ENCODE data around the gene PLD6. TPM values are rescaled to one million over a fixed set of nuclear protein-coding genes. Genes with fewer than 3 reads are reported as not detected.
A peak's percentile ranks its signal among the peaks of the same experiment; 100 is the strongest.

PLD6 gene
- total and polyA plus RNA-seq, 12 donors = 1.9 to 14.2 (median 3.3) TPM

DNA sequence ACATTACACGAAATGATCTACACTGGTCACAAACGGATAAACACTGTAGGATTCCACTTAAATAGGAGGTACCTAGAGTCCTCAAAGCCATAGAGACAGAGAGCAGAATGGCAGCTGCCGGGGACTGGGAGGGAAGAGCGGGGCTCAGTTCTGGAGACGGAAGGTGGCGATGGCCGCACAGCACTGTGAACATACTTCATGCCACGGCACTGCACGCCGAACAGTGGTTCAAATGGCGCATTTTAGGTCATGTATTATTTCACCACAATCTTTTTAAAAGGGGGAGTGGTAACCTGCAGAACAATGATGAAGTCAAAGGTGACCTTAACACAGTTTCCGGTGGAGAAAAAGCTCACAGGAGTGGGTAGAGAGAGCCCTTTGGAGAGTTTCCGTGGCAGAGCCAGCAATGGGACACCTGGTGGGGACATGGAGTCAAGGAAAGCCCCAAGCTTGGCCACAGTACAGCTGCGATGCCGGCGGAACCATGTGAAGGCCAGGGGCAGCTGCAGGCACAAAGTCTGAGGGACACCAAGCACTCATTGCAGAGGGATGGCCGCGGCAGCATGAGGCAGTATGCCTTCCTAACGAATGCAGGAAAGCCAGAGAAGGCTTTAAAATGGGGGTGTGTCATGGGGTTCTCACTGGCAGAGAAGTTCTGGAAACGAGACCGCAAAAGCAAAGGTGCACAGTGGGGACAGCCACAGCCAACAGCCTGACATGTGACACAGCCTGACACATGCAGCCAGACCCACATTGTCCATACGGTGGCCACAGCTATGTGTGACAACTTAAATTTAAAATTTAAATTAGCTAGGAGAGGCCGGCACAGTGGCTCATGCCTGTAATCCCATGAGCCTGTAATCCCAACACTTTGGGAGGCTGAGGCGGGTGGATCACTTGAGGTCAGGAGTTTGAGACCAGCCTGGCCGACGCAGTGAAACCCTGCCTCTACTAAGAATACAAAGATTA, 23.6 kb upstream of the PLD6 start:
- H3K4me3 ChIP-seq = no peak overlapping the region
- intact Hi-C loops (cut with DNase I) = no loop called here
- 75 to 83% (median 79%) methylated on average over 24 to 26 of the region's 26 CpGs for WGBS, 4 donors
- no peak overlapping the region for H3K27ac ChIP-seq
- no peaks in the 10 kb centered on the region for H3K27me3 ChIP-seq
- peaks cover 0 to 77% of the 10 kb centered on the region in 2 donors for H3K36me3 ChIP-seq (replicated peaks in 1 of 2)
- DNase-seq = peak in 1 of 7 donors; percentile 54
- H3K4me1 ChIP-seq (replicated peaks in 1 of 2) = peaks cover 0 to 9% of the 10 kb centered on the region in 2 donors
- TF ChIP-seq POLR2A (IDR thresholded peaks at IDR 0.05) = no peak
- TF ChIP-seq, protein P1, sequence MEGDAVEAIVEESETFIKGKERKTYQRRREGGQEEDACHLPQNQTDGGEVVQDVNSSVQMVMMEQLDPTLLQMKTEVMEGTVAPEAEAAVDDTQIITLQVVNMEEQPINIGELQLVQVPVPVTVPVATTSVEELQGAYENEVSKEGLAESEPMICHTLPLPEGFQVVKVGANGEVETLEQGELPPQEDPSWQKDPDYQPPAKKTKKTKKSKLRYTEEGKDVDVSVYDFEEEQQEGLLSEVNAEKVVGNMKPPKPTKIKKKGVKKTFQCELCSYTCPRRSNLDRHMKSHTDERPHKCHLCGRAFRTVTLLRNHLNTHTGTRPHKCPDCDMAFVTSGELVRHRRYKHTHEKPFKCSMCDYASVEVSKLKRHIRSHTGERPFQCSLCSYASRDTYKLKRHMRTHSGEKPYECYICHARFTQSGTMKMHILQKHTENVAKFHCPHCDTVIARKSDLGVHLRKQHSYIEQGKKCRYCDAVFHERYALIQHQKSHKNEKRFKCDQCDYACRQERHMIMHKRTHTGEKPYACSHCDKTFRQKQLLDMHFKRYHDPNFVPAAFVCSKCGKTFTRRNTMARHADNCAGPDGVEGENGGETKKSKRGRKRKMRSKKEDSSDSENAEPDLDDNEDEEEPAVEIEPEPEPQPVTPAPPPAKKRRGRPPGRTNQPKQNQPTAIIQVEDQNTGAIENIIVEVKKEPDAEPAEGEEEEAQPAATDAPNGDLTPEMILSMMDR (IDR thresholded peaks at IDR 0.05) = no peak
- no peaks in the 10 kb centered on the region for H3K9me3 ChIP-seq (replicated peaks in 1 of 3)

DNA sequence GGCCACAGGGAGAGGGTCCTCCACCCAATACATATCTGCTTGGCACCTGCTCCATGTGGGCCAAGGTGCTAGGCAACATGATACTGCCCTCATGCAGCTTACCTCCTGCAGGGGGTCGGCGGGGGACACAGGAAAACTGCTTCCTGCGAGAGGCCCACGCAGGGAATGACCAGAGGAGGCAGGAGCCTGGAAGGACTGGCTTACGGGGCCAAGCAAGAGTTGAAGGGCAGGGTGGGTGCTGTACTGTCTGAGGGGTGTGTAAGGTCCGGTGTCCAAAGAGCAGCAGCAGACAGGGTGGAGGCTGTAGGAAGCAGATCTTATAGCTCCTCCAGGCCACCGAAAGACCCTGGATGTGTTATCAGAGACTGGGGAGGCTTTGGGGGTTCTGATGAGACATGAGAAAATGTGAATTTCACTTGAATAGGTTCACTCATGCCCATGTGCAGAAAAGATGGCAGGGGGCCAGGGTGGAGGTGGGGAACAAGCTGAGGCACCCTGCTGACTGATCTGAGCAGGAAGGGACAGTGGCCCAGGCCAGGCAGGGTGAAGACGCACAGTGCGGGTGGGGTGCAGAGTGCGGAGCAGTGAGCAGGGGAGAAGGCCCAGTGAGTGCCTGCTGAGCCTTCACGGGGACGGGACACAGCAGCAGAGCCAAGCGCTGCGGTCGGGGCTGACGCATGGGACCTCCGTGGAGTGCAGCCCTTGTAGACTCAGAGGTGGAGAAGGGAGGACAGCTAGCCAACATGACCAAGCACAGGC, 22.6 kb upstream of the PLD6 start:
- Histone ChIP-seq H3K4me1 (replicated peaks in 1 of 2) (peaks cover 0 to under 1% of the 10 kb centered on the region in 2 donors), H3K27me3 (no peaks in the 10 kb centered on the region), H3K9me3 (replicated peaks in 1 of 3) (no peaks in the 10 kb centered on the region), H3K36me3 (replicated peaks in 1 of 2) (peaks cover 0 to 87% of the 10 kb centered on the region in 2 donors), H3K27ac (no peak overlapping the region), H3K4me3 (no peak overlapping the region)
- 88 to 94% (median 90%) methylated on average over 13 to 17 of the region's 17 CpGs for WGBS, 4 donors
- TF ChIP-seq POLR2A (IDR thresholded peaks at IDR 0.05) = no peak
- TF ChIP-seq, protein P1 (IDR thresholded peaks at IDR 0.05) = no peak
- intact Hi-C loops (cut with DNase I) = no loop called here
- DNase-seq = peak in 6 of 7 donors; percentile 50 to 68 (median 60)

DNA sequence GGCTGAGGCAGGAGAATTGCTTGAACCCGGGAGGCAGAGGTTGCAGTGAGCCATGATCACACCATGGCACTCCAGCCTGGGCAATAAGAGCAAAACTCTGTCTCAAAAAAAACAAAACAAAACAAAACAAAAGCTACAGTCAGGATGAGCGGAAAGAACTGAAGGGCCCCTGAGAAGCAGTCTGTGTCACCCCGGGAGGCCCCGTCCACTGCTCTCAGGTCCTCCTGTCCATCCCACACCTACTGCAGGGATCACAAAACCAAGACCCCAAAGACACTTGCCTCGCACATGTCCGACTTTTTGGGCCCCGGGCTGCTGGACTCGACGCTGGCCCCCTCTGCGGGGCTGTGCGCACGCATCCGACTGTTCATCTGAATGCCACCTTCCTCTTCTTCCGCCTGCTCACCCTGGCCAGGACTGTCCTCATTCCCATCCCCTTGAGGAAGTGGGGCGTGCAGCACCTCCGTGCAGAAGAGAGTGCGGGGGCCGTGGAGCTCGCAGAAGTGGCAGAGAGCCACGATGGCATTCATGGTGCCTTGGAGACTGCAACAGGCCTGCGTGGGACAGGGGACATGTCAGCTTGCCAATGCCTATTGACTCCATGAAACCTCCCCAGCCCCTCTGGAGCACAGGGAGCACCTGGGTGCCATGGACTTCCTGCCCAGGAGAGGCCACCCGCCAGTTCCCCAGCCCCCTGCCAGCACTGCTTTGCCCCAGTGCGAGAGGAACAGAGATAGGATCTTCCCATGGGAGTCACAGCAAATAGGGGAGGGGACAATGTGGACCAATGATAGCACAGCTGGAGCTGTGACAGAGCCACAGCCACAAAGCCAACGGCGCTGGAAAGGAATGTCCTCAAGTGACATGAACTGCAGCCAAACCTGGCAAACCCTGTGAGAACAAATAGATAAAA, 21.7 kb upstream of the PLD6 start:
- Histone ChIP-seq H3K4me3 (no peak overlapping the region), H3K27ac (no peak overlapping the region), H3K27me3 (no peaks in the 10 kb centered on the region), H3K36me3 (replicated peaks in 1 of 2) (peaks cover 0 to 96% of the 10 kb centered on the region in 2 donors), H3K4me1 (replicated peaks in 1 of 2) (no peaks in the 10 kb centered on the region), H3K9me3 (replicated peaks in 1 of 3) (no peaks in the 10 kb centered on the region)
- peak in 2 of 7 donors; percentile 48 to 69 for DNase-seq
- 87 to 97% (median 90%) methylated on average over 7 to 25 of the region's 25 CpGs for WGBS, 4 donors
- TF ChIP-seq POLR2A (IDR thresholded peaks at IDR 0.05) = no peak
- TF ChIP-seq, protein P1 (IDR thresholded peaks at IDR 0.05) = no peak
- intact Hi-C loops (cut with DNase I) = no loop called here
